Stimulated activated CD4-positive, alpha-beta T cell treated with anti-CD3 and anti-CD28 coated beads, Interleukin-12 subunit alpha, Interleukin-12 subunit beta, amount 100 ng/mL, for 48 hours (primary cell): ENCODE measurements around the gene UBE3C.
"Not testable (repeated sequence)": the region's sequence is repeated elsewhere in the genome, so short reads cannot be mapped to it uniquely, and the experiment has no call there.

Experiments
- DNase-seq, 3 donors: peaks; one replicate each; pipeline ENCODE4 v3.0.0-alpha.2; 2020; ENCODE audit warnings: low read depth in 2 of 3, low spot score in 1 of 3

The UBE3C gene

DNA sequence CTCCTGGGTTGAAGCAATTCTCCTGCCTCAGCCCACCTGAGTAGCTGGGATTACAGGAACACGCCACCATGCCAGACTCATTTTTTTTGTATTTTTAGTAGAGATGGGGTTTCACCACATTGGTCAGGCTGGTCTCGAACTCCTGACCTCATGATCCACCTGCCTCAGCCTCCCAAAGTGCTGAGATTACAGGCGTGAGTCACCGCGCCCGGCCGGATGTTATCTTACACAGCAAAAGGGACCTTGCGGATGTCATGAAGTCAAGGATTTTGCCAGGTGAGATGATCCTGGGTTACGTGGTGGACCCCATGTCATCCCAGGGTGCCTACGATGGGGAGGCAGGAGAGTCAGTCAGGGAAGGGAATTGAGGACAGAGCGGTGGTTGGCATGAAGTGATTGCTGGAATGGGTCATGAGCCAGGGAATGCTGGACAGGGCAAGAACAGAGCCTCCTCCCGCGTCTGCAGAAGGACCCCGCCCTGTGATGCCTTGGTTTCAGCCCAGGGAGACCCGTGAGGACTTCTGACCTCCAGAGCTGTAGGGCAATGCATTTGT, 8.7 kb upstream of the UBE3C start:
- no peak for DNase-seq

GRCh38 chr7:157130849-157131248, 7.9 kb upstream of the UBE3C start:
- not testable (repeated sequence) for DNase-seq

DNA sequence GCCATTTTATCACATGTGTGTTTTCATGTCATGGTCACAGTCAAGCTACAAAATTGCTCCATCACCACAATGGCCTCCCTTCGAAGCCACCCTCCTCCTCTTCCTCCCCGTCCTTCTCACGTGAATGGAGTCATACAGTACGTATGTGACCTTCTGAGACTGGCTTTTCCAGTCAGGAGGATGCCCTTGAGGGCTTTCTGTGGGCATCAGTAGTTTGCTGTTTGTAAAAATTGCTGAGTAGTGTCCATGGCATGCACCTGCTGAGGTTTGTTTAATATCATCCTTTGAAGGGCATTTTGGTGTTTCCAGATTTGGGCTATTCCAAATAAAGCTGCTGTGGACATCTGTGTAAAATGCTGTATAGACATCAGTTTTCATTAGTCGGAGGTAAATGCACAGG, 5.9 kb upstream of the UBE3C start:
- no peak for DNase-seq

- DNase-seq = no peak
These were observed 5.4 kb upstream of the UBE3C start for GRCh38 chr7:157133304-157133703.

DNA sequence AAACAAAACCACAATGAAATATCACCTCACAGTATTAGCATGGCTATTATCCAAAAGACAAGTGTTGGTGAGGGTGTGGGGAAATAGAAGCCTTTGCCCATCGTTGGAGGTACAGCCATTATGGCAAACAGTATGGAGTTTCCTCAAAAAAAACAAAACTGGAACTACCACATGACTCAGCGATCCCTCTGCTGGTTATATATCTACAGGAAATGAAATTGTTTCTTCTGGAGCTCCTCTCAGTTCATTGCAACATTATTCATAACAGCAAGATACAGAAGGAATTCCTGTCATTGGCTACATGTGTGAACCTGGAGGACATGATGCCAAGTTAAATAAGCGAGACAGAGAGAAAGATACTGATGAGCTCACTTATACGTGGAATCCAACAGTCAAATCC, 2.4 kb upstream of the UBE3C start:
- DNase-seq = no peak

GRCh38 chr7:157138101-157138423, 664 bp upstream of the UBE3C start:
- no peak for DNase-seq

DNA sequence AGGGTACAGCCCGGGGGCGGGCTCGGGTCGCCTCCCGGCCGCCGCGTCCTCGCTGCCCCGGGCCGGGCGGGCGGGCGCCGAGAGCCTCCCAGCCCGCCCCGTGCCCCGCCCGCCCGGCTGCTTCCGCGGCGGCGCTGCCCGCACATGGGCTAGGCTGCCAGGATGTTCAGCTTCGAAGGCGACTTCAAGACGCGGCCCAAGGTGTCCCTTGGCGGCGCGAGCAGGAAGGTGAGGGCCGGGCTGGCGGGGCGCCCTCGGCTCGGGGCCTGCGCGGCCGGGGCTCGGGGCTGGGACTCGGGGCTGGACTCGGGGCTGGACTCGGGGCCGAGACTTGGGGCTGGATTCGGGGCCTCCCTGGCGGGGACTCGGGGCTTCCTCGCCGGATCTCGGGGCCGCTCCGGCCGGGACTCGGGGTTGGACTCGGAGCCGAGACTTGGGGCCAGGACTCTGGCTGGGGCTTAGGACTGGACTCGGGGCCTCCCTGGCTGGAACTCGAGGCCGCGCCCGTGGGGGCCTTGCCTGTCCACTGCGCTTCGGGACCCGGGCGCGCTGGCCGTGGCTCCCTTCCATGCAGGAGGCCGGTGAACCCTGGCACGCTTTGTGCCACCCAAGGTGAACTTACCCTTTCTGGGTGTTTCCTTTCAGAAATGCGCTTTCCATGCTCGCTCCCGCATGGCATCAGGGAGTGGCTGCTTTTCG, 534 bp downstream of the UBE3C start:
- DNase-seq = peak in 2 of 3 donors; percentile 10 to 18

DNA sequence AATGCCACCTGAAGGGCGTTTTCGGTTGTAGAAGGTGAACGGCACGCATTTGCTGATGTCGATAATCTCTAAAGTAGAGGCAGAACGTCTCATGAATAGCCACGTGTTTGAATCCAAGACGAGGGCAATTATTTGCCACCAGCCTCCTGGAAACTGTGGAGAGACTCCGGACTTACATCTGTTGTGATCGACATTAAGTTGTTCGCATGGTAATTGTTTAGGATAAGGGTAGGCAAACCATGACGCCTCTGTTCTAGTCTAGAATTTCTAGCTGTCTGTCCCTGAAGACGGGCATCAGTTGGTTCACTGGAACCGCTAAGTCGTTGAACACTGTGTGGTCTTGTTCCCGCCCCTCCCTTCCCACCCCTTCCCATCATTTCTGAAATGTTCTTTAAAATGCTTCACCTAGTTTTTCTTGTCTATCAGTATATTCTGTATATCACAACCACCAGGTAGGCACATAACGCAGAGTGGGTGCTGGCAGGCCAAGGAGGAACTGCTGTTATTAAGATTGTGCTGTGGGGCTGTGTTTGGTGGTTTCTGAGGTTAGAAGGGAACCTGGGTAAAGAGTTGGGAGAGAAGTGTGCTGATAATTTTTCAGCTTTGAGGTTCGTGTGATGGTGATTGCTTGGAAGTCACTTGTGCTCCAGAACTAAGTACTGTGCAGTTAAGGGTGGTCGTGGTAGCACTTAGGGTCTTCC, 1.2 kb downstream of the UBE3C start:
- DNase-seq = no peak

- DNase-seq = no peak
These were observed 1.8 kb downstream of the UBE3C start for GRCh38 chr7:157140511-157140905.

- DNase-seq = no peak
These were observed 2.9 kb downstream of the UBE3C start for GRCh38 chr7:157141525-157142060.

GRCh38 chr7:157143788-157144187, 5.1 kb downstream of the UBE3C start:
- no peak for DNase-seq

DNA sequence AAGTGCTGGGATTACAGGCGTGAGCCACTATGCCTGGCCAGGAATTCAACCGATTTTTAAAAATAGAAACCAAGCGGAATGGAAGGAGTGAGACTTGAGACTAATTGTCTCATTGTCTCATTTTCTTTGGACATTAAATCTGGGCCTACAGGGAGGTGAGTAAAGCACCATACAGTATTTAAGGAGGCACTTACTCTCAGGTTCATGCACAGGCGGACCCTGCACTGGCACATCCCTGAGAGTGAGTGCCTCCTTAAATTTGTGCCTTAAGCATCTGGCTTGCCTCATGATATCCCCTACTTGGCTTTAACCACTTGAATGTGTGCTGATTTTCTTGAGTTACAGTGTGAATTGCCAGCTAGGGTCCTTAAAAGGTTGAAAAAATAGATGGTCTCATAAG, 10.6 kb downstream of the UBE3C start:
- DNase-seq = no peak

- no peak for DNase-seq
These were observed 12.2 kb downstream of the UBE3C start for GRCh38 chr7:157150882-157151281.

GRCh38 chr7:157151626-157152339, 13.1 kb downstream of the UBE3C start:
- no peak for DNase-seq

GRCh38 chr7:157152391-157152937, 13.7 kb downstream of the UBE3C start:
- DNase-seq = no peak

DNA sequence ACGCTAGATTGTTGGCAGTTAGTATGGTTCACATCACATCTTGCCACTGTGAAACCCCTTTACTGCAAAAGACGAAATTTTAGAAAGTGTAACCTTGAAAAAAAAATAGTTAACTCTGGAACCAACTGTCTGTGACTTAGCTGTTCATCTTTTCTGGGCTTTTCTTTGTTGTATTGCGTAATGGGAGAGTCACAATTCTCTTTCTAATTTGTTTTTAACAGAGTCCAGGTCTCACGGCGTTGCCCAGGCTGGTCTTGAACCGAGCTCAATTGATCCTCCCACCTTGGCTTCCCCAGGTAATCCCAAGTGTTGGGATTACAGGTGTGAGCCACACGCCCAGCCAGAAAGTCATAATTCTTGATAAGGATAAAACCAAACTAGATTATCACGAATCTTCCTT, 14.5 kb downstream of the UBE3C start:
- DNase-seq = no peak

GRCh38 chr7:157155959-157156358, 17.2 kb downstream of the UBE3C start:
- no peak for DNase-seq

DNA sequence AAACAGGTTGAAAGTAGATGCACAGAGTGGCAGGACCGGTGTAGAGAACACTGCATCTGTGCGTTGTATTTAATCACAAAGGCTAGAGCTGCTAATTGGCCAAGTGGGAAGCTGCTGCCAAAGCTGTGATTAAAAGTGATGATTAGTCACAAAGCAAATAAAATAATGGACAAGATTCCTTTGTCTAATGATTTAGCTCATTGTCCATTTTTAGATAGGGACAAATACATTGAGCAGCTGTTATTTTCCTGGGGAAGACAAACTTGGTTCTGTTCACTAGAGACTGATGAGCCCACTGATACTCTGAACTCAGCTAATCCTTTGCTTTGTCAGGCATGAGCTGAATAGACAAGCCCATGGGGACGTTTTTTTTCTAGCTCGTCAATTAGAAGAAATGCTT, 19.7 kb downstream of the UBE3C start:
- no peak for DNase-seq

DNA sequence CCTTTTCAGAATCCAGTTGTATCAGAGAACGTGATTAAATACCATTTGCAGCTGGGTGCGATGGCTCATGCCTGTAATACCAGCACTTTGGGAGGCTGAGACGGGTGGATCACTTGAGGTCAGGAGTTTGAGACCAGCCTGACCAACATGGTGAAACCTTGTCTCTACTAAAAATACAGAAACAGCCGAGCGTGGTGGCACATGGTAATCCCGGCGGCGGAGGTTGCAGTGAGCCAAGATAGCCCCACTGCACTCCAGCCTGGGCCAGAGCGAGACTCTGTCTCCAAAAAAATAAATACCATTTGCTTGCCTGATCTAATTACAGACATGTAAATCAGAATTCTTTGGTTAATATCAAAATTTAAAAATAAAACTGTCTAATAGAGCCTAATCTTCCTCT, 20.8 kb downstream of the UBE3C start:
- DNase-seq = not testable (repeated sequence)

DNA sequence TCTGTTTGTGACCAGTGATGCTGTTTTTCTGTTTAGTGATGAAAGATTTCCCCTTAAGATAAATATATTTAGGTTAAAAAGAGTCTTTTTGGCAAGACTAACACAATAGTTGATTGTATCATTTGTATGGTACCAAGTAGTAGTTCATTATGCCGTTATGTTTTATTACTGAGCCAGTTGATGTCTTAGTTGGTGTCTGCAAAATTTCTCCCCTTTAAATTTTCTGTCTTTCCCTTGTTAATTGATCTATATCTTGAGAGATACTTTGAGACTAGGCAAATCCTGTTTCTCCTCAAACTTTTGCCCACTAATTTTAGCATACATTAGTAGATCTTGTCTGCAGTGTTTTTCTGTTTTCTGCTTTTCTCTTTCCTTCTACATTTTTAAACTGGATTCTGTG, 21.7 kb downstream of the UBE3C start:
- no peak for DNase-seq

DNA sequence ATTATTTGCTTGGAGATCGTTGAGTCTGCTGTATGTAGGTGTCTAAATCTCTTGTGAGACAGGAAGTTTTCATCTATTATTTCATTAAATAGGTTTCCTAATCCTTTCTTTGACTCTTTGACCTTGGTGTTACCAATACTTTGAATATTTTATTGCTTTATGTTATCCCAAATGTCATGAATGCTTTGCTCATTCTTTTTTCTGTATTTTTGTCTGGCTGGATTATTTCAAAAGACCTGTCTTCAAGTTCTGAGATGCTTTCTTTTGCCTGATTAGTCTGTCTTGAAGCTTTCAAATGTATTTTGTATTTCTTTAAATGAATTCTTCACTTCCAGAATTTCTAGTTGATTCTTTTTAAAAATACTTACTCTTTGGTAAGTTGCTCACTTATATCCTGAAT, 27.3 kb downstream of the UBE3C start:
- no peak for DNase-seq

DNA sequence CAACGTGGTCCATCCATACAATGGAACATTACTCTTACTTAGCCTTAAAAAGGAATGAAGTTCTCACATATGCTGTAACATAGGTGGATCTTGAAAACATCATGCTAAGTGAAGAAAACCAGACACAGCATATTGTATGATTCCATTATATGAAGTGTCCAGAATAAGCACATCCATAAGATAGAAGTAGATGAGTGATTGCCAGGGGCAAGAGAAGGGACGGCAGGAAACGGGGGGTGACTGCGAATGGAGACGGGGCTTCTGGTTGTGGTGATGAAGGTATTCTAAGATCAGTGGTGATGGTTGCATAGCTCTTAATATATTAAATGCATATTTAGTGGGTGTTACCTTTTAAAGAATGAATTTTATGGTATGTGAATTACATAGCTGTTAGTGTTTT, 29.8 kb downstream of the UBE3C start:
- no peak for DNase-seq
